Measurements from ENCODE around the gene FNTB. TPM values are rescaled to one million over a fixed set of nuclear protein-coding genes. Genes with fewer than 3 reads are reported as not detected.

The FNTB gene, protein sequence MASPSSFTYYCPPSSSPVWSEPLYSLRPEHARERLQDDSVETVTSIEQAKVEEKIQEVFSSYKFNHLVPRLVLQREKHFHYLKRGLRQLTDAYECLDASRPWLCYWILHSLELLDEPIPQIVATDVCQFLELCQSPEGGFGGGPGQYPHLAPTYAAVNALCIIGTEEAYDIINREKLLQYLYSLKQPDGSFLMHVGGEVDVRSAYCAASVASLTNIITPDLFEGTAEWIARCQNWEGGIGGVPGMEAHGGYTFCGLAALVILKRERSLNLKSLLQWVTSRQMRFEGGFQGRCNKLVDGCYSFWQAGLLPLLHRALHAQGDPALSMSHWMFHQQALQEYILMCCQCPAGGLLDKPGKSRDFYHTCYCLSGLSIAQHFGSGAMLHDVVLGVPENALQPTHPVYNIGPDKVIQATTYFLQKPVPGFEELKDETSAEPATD
- total RNA-seq (2021) (23.5 and 35.3 TPM in 2 replicates), Bru-seq, nascent RNA (percentile 64 among the genes with signal in this experiment), BruChase-seq, experiment 1, labeled RNA remaining after a 2-hour chase (percentile 86 among the genes with signal in this experiment), BruChase-seq, experiment 2, labeled RNA remaining after a 6-hour chase (percentile 95 among the genes with signal in this experiment)
- long read RNA-seq, transcript FNTB-201 (12 exons, 2,834 nt) = major isoform, 49 of 61 reads
- long read RNA-seq, partial matches to known transcripts = 4 of 61 reads
- long read RNA-seq, other reads (novel, unspliced or antisense) = 8 of 61 reads

- Histone ChIP-seq H3K4me1 (replicated peaks; ENCODE audit: insufficient read depth) (peaks cover 21% of the 10 kb centered on the region), H3K9me3 (ENCODE audit: insufficient read depth, low read depth) (no peaks in the 10 kb centered on the region), H4K20me1 (ENCODE audit: insufficient read depth) (no peaks in the 10 kb centered on the region), H3K27me3 (ENCODE audit: insufficient read depth, low read depth) (no peaks in the 10 kb centered on the region), H3K9me2 (ENCODE audit: insufficient read depth) (no peaks in the 10 kb centered on the region), H3K27ac (peak within 1 kb of the TSS; percentile 77), H3K79me2 (ENCODE audit: low read depth) (peaks cover 48% of the 10 kb centered on the region), H3K4me3 (peak within 1 kb of the TSS; percentile 86), H3K36me3 (ENCODE audit: low read depth) (0 out of 2 replicates have a peak, but pooled peaks cover 6% of the 10 kb centered on the region), H2AFZ (peak within 1 kb of the TSS; percentile 87), H3F3A (ENCODE audit: insufficient read depth, low read depth) (no peaks in the 10 kb centered on the region), H3K4me2 (peak within 1 kb of the TSS; percentile 79)
- DNase-seq = peak; percentile 93 to 96
- intact Hi-C loops (cut with micrococcal nuclease; ENCODE audit: unreplicated experiment) = loop anchor here (1.0 kb wide), 3 partner anchors 10 to 73 kb away; partner anchors contain the start of gene CHURC1
- ChIA-PET POLR2A (ENCODE audit: unreplicated experiment) (interaction anchor here (0.6 to 0.7 kb wide), 7 partner anchors 14 to 428 kb away, joined by 3 to 9 read pairs (median 4); no protein-coding TSS in a partner anchor), CTCF (interaction anchor here (0.9 to 2.8 kb wide), 5 partner anchors 11 to 72 kb away, joined by 3 to 38 read pairs (median 11); no protein-coding TSS in a partner anchor)
- TSS peak; percentile 76 for BruUV-seq (replicated peaks)
- TF ChIP-seq EZH2 (IDR thresholded peaks at IDR 0.05; ENCODE audit: low read depth) (no peak), CTCF (conservative IDR thresholded peaks at IDR 0.05) (peak; percentile 61; the same call in 1 of the 2 replicates)
These were observed at the start of gene FNTB for GRCh38 chr14:64986648-64987437. Gene FNTB, plus strand, starts transcription at chr14:64986895. Its CDS starts 59 bp downstream, at chr14:64986954.

DNA sequence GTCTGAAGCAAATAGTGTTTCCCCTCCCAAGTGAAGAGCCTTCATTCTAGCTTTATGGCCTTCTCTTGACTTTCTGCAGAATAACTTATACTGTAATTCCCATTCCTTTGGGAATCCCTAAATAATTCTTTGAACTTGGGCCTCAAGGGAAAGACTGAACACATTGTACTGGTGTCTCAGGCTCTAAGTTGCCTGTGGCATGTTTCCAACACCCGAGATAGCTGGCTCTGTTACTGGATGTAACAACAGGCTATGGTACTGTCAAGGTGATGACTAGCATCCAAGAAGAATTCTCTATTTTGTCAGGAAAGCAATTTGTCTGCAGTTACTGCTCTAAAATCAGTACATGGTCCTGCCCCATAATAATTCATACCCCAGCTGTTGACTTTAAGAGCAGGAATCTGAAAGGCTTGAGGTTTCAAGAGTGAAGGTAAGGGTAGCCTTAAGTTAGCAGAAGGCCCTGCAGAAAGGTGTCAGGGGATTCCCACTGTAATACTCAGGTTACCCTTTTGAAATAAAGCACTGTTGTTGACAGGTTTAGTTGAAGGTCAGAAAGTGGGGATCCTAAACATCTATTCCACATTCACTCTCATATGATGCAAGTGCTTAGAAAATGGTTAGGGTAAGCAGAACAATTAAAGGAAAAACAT lies 49.4 kb upstream of the FNTB start:
- Histone ChIP-seq H3K36me3 (ENCODE audit: low read depth) (peaks cover 18% of the 10 kb centered on the region), H3K27ac (peak overlapping the region; percentile 5; the same call in 1 of the 2 replicates), H4K20me1 (ENCODE audit: insufficient read depth) (no peaks in the 10 kb centered on the region), H3K9me2 (ENCODE audit: insufficient read depth) (no peaks in the 10 kb centered on the region), H3K4me1 (replicated peaks; ENCODE audit: insufficient read depth) (peaks cover 26% of the 10 kb centered on the region), H3K27me3 (ENCODE audit: insufficient read depth, low read depth) (no peaks in the 10 kb centered on the region), H2AFZ (no peak overlapping the region), H3K4me3 (no peak overlapping the region), H3F3A (ENCODE audit: insufficient read depth, low read depth) (peaks cover 38% of the 10 kb centered on the region), H3K79me2 (ENCODE audit: low read depth) (peaks cover 37% of the 10 kb centered on the region), H3K4me2 (no peak overlapping the region), H3K9me3 (ENCODE audit: insufficient read depth, low read depth) (no peaks in the 10 kb centered on the region)
- no peak for DNase-seq
- no TSS peak for BruUV-seq (replicated peaks)
- no peak for TF ChIP-seq CTCF (conservative IDR thresholded peaks at IDR 0.05)
- TF ChIP-seq EZH2 (IDR thresholded peaks at IDR 0.05; ENCODE audit: low read depth) = no peak
- ChIA-PET POLR2A (ENCODE audit: unreplicated experiment) (interaction anchor here (1.0 kb wide), 1 partner anchor 12 kb away, joined by 19 read pairs; no protein-coding TSS in a partner anchor), CTCF (interaction anchor here (1.6 kb wide), 1 partner anchor 49 kb away, joined by 3 read pairs; no protein-coding TSS in a partner anchor)
- intact Hi-C loops (cut with micrococcal nuclease; ENCODE audit: unreplicated experiment) = loop anchor here (1.0 kb wide), 1 partner anchor 46 kb away; no protein-coding TSS in a partner anchor

Measured in PC-9 (cell line).